Measurements from ENCODE around the gene PTCSC3. TPM values are rescaled to one million over a fixed set of nuclear protein-coding genes. Genes with fewer than 3 reads are reported as not detected.

The PTCSC3 gene
- total and polyA plus RNA-seq, 10 of the 15 experiments (the other 5 are each of a cell fraction or from before 2014, with no cell fraction given) = not detected

DNA sequence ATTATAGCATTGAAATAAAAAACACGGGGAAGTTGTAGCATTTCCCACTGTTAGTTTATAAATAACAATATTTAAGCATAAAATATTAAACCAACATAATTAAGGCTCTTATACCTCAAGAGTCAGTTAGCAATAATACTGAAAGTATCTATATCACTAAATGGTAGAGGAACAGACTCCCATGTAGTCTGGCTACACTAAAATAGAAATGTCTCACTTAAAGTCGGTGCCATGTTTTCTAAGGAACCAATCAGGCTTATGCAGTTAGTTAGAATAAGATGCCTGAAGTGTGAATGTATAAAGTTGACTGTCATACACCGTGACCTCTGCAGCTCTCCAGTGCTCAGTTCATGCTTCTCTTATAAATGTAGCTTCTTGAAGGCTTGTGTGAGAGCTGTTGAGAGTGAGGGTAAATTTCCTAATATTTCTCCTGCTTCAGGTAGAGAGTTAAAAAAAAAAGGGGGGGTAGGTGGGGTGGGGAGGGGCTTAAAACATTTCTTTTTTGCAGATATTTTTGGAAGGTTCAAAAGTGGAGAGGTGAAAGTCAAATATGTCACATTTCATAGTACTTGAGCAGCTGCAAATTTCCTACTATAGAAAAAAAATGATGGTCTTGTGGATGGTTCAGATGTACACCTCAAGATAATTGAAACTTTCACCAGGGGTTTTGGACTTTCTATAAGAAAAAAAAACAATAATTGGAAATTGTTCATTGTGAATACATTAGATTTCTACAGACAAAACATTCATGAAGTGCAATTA is 64.5 kb downstream of the PTCSC3 start:
- FAIRE-seq = no peak
- H3K9ac ChIP-seq (ENCODE audit: control insufficient read depth, insufficient read depth, low read length) = no peak overlapping the region
- CTCF ChIA-PET = no interaction called here
- POLR2A ChIA-PET = no interaction called here
- RAD21 ChIA-PET (ENCODE audit: unreplicated experiment) = no interaction called here
- BruUV-seq (replicated peaks) = no TSS peak
- H3K4me1 ChIP-seq (ENCODE audit: control insufficient read depth, insufficient read depth, low read length) = no peaks in the 10 kb centered on the region
- TF ChIP-seq, protein P1, sequence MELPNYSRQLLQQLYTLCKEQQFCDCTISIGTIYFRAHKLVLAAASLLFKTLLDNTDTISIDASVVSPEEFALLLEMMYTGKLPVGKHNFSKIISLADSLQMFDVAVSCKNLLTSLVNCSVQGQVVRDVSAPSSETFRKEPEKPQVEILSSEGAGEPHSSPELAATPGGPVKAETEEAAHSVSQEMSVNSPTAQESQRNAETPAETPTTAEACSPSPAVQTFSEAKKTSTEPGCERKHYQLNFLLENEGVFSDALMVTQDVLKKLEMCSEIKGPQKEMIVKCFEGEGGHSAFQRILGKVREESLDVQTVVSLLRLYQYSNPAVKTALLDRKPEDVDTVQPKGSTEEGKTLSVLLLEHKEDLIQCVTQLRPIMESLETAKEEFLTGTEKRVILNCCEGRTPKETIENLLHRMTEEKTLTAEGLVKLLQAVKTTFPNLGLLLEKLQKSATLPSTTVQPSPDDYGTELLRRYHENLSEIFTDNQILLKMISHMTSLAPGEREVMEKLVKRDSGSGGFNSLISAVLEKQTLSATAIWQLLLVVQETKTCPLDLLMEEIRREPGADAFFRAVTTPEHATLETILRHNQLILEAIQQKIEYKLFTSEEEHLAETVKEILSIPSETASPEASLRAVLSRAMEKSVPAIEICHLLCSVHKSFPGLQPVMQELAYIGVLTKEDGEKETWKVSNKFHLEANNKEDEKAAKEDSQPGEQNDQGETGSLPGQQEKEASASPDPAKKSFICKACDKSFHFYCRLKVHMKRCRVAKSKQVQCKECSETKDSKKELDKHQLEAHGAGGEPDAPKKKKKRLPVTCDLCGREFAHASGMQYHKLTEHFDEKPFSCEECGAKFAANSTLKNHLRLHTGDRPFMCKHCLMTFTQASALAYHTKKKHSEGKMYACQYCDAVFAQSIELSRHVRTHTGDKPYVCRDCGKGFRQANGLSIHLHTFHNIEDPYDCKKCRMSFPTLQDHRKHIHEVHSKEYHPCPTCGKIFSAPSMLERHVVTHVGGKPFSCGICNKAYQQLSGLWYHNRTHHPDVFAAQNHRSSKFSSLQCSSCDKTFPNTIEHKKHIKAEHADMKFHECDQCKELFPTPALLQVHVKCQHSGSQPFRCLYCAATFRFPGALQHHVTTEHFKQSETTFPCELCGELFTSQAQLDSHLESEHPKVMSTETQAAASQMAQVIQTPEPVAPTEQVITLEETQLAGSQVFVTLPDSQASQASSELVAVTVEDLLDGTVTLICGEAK (IDR thresholded peaks at IDR 0.05; ENCODE audit: borderline replicate concordance) = no peak
- TF ChIP-seq ZNF207 (IDR thresholded peaks at IDR 0.05; ENCODE audit: borderline replicate concordance) = no peak
- TF ChIP-seq ZNF687 (IDR thresholded peaks at IDR 0.05) = no peak
- TF ChIP-seq MEF2A (IDR thresholded peaks at IDR 0.05; ENCODE audit: insufficient read depth, low read depth, low read length) = 0 out of 2 replicates have a peak, but pooled peaks have one; percentile 25
- no peak for TF ChIP-seq MTA2 (IDR thresholded peaks at IDR 0.05; ENCODE audit: low read depth)
- TF ChIP-seq BACH1 (IDR thresholded peaks at IDR 0.05; ENCODE audit: borderline replicate concordance) = no peak
- no peak for TF ChIP-seq SRF (IDR thresholded peaks at IDR 0.05; ENCODE audit: low read depth in 2 of 2, low read length in 2 of 2)
- TF ChIP-seq POLR2AphosphoS5 (IDR thresholded peaks at IDR 0.05; ENCODE audit: low read length) = no peak
- peak; percentile 35; the same call in 1 of the 2 replicates for TF ChIP-seq JUNB (IDR thresholded peaks at IDR 0.05)
- no peak for TF ChIP-seq HSF1 (IDR thresholded peaks at IDR 0.05; ENCODE audit: low read depth, low read length)
- DNase-seq (ENCODE audit: low read depth, low spot score) = no peak
- intact Hi-C loops (cut with micrococcal nuclease; ENCODE audit: unreplicated experiment) = no loop called here
- H3K4me2 ChIP-seq (ENCODE audit: control insufficient read depth, insufficient read depth) = no peak overlapping the region
- 1% methylated on average over 3 of the region's 3 CpGs for WGBS (ENCODE audit: insufficient coverage, insufficient replicate concordance, low lambda C conversion rate, missing lambda C conversion rate)
- H3K4me3 ChIP-seq = no peak overlapping the region
- H3K79me2 ChIP-seq (ENCODE audit: control insufficient read depth, insufficient read depth, low read length) = no peaks in the 10 kb centered on the region
- no peaks in the 10 kb centered on the region for H3K27me3 ChIP-seq (replicated peaks in 1 of 2; ENCODE audit: control insufficient read depth in 2 of 2, insufficient read depth in 2 of 2, low read length in 1 of 2)
- no peaks in the 10 kb centered on the region for H3K36me3 ChIP-seq (ENCODE audit: control insufficient read depth in 2 of 2, insufficient read depth in 2 of 2, low read length in 1 of 2)
- in situ Hi-C loops (cut with MboI) = no loop called here
- H2AFZ ChIP-seq (ENCODE audit: control insufficient read depth, low read depth, low read length) = no peak overlapping the region
- no peaks in the 10 kb centered on the region for H3K9me3 ChIP-seq (replicated peaks; ENCODE audit: control insufficient read depth, insufficient read depth, low read length)
- SMC1A ChIA-PET (ENCODE audit: uncharacterized antibody, unreplicated experiment) = no interaction called here
- H4K20me1 ChIP-seq (ENCODE audit: control insufficient read depth, insufficient read depth) = no peaks in the 10 kb centered on the region
- peak; percentile 83 for ATAC-seq
- H3K27ac ChIP-seq (ENCODE audit: control insufficient read depth, insufficient read depth) = no peak overlapping the region
